Measurements from ENCODE around the gene PKMYT1.
"Not testable (repeated sequence)": the region's sequence is repeated elsewhere in the genome, so short reads cannot be mapped to it uniquely, and the experiment has no call there.

Gene PKMYT1

GRCh38 chr16:2934450-2934849, 45.8 kb downstream of the PKMYT1 start:
- Histone ChIP-seq H3K36me3 (ENCODE audit: control insufficient read depth, insufficient read depth, low read length) (peaks cover 54% of the 10 kb centered on the region), H3K27me3 (replicated peaks; ENCODE audit: control insufficient read depth, insufficient read depth, low read length, poor library complexity, severe bottlenecking) (no peaks in the 10 kb centered on the region), H3K27ac (ENCODE audit: insufficient read depth, low read length, poor library complexity, severe bottlenecking) (no peak overlapping the region), H3K9me3 (ENCODE audit: control insufficient read depth, low read length) (no peaks in the 10 kb centered on the region), H3K4me1 (ENCODE audit: control insufficient read depth, insufficient read depth, low read length, poor library complexity, severe bottlenecking) (no peaks in the 10 kb centered on the region), H3K4me3 (ENCODE audit: insufficient read depth, low read depth, low read length, poor library complexity, severe bottlenecking) (no peak overlapping the region)
- DNase-seq = no peak

DNA sequence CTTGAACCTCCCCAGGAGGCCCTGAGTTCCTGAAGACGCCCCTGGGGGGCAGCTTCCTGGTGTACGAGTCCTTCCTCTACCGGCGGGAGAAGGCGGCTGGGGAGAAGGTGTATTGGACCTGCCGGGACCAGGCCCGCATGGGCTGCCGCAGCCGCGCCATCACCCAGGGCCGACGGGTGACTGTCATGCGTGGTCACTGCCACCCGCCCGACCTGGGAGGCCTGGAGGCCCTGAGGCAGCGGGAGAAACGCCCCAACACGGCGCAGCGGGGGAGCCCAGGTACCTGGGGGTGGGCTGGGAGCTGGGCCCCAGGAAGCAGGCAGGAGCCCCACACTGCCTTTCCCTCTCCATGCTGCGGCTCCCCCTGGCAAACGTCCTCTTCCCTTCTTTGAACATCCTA, 46.5 kb downstream of the PKMYT1 start:
- Histone ChIP-seq H3K9me3 (ENCODE audit: control insufficient read depth, low read length) (no peaks in the 10 kb centered on the region), H3K4me1 (ENCODE audit: control insufficient read depth, insufficient read depth, low read length, poor library complexity, severe bottlenecking) (no peaks in the 10 kb centered on the region), H3K27ac (ENCODE audit: insufficient read depth, low read length, poor library complexity, severe bottlenecking) (no peak overlapping the region), H3K36me3 (ENCODE audit: control insufficient read depth, insufficient read depth, low read length) (peaks cover 54% of the 10 kb centered on the region), H3K4me3 (ENCODE audit: insufficient read depth, low read depth, low read length, poor library complexity, severe bottlenecking) (no peak overlapping the region), H3K27me3 (replicated peaks; ENCODE audit: control insufficient read depth, insufficient read depth, low read length, poor library complexity, severe bottlenecking) (no peaks in the 10 kb centered on the region)
- DNase-seq = no peak

DNA sequence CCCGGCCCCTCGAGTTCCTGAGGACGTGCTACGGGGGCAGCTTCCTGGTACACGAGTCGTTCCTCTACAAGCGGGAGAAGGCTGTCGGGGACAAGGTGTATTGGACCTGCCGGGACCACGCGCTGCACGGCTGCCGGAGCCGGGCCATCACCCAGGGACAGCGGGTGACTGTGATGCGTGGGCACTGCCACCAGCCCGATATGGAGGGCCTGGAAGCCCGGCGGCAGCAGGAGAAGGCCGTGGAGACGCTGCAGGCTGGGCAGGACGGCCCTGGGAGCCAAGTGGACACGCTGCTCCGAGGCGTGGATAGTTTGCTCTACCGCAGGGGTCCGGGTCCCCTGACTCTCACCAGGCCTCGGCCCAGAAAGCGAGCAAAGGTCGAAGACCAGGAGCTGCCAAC, 47.1 kb downstream of the PKMYT1 start:
- no peaks in the 10 kb centered on the region for H3K27me3 ChIP-seq (replicated peaks; ENCODE audit: control insufficient read depth, insufficient read depth, low read length, poor library complexity, severe bottlenecking)
- H3K4me1 ChIP-seq (ENCODE audit: control insufficient read depth, insufficient read depth, low read length, poor library complexity, severe bottlenecking) = no peaks in the 10 kb centered on the region
- peaks cover 52% of the 10 kb centered on the region for H3K36me3 ChIP-seq (ENCODE audit: control insufficient read depth, insufficient read depth, low read length)
- no peak overlapping the region for H3K4me3 ChIP-seq (ENCODE audit: insufficient read depth, low read depth, low read length, poor library complexity, severe bottlenecking)
- no peak overlapping the region for H3K27ac ChIP-seq (ENCODE audit: insufficient read depth, low read length, poor library complexity, severe bottlenecking)
- H3K9me3 ChIP-seq (ENCODE audit: control insufficient read depth, low read length) = no peaks in the 10 kb centered on the region
- DNase-seq = no peak

GRCh38 chr16:2931231-2931914, 48.9 kb downstream of the PKMYT1 start:
- not testable (repeated sequence) for H3K4me1 ChIP-seq (ENCODE audit: control insufficient read depth, insufficient read depth, low read length, poor library complexity, severe bottlenecking); DNase-seq; H3K9me3 ChIP-seq (ENCODE audit: control insufficient read depth, low read length); H3K27me3 ChIP-seq (replicated peaks; ENCODE audit: control insufficient read depth, insufficient read depth, low read length, poor library complexity, severe bottlenecking); H3K4me3 ChIP-seq (ENCODE audit: insufficient read depth, low read depth, low read length, poor library complexity, severe bottlenecking); H3K27ac ChIP-seq (ENCODE audit: insufficient read depth, low read length, poor library complexity, severe bottlenecking)
- peaks cover 36% of the 10 kb centered on the region for H3K36me3 ChIP-seq (ENCODE audit: control insufficient read depth, insufficient read depth, low read length)

- no peak for DNase-seq
- Histone ChIP-seq H3K27me3 (replicated peaks; ENCODE audit: control insufficient read depth, insufficient read depth, low read length, poor library complexity, severe bottlenecking) (no peaks in the 10 kb centered on the region), H3K36me3 (ENCODE audit: control insufficient read depth, insufficient read depth, low read length) (peaks cover 27% of the 10 kb centered on the region), H3K9me3 (ENCODE audit: control insufficient read depth, low read length) (no peaks in the 10 kb centered on the region), H3K4me1 (ENCODE audit: control insufficient read depth, insufficient read depth, low read length, poor library complexity, severe bottlenecking) (no peaks in the 10 kb centered on the region), H3K4me3 (ENCODE audit: insufficient read depth, low read depth, low read length, poor library complexity, severe bottlenecking) (no peak overlapping the region), H3K27ac (ENCODE audit: insufficient read depth, low read length, poor library complexity, severe bottlenecking) (no peak overlapping the region)
These were observed 50.0 kb downstream of the PKMYT1 start for GRCh38 chr16:2930236-2930635.

DNA sequence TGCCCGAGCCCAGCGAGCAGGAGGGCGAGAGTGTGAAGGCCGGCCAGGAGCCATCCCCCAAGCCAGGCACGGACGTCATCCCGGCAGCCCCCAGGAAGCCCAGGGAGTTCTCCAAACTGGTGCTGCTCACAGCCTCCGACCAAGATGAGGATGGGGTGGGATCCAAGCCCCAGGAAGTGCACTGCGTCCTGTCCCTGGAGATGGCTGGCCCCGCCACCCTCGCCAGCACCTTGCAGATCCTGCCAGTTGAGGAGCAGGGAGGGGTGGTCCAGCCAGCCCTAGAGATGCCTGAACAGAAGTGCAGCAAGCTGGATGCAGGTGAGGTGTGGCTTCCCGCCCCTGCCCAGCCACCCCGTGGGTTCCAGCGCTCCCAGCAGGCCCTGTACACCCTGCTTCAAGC, 50.6 kb downstream of the PKMYT1 start:
- no peak overlapping the region for H3K4me3 ChIP-seq (ENCODE audit: insufficient read depth, low read depth, low read length, poor library complexity, severe bottlenecking)
- H3K9me3 ChIP-seq (ENCODE audit: control insufficient read depth, low read length) = no peaks in the 10 kb centered on the region
- H3K4me1 ChIP-seq (ENCODE audit: control insufficient read depth, insufficient read depth, low read length, poor library complexity, severe bottlenecking) = no peaks in the 10 kb centered on the region
- H3K27ac ChIP-seq (ENCODE audit: insufficient read depth, low read length, poor library complexity, severe bottlenecking) = no peak overlapping the region
- H3K27me3 ChIP-seq (replicated peaks; ENCODE audit: control insufficient read depth, insufficient read depth, low read length, poor library complexity, severe bottlenecking) = no peaks in the 10 kb centered on the region
- peaks cover 21% of the 10 kb centered on the region for H3K36me3 ChIP-seq (ENCODE audit: control insufficient read depth, insufficient read depth, low read length)
- DNase-seq = no peak

DNA sequence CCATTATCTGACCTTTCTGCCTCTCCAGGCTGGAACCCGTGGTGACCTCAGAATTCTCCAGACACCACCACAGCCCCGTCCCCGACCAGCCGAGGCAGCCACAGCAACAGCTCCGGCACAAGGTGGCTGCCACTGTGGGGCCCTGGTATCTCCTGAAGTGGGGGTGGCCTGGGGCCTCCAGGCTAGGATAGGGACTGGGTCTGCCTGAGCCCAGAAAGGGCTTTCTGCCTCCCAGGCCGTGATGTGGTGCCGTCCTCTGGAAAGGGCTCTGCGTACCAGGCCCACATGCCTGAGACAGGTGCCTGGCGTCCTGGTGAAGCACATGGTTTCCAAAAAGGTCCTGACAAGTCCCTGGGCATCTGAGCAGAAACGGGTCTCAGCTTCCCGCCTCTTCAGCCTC, 51.5 kb downstream of the PKMYT1 start:
- Histone ChIP-seq H3K4me1 (ENCODE audit: control insufficient read depth, insufficient read depth, low read length, poor library complexity, severe bottlenecking) (no peaks in the 10 kb centered on the region), H3K27me3 (replicated peaks; ENCODE audit: control insufficient read depth, insufficient read depth, low read length, poor library complexity, severe bottlenecking) (no peaks in the 10 kb centered on the region), H3K4me3 (ENCODE audit: insufficient read depth, low read depth, low read length, poor library complexity, severe bottlenecking) (no peak overlapping the region), H3K27ac (ENCODE audit: insufficient read depth, low read length, poor library complexity, severe bottlenecking) (no peak overlapping the region), H3K36me3 (ENCODE audit: control insufficient read depth, insufficient read depth, low read length) (peaks cover 12% of the 10 kb centered on the region), H3K9me3 (ENCODE audit: control insufficient read depth, low read length) (no peaks in the 10 kb centered on the region)
- no peak for DNase-seq

DNA sequence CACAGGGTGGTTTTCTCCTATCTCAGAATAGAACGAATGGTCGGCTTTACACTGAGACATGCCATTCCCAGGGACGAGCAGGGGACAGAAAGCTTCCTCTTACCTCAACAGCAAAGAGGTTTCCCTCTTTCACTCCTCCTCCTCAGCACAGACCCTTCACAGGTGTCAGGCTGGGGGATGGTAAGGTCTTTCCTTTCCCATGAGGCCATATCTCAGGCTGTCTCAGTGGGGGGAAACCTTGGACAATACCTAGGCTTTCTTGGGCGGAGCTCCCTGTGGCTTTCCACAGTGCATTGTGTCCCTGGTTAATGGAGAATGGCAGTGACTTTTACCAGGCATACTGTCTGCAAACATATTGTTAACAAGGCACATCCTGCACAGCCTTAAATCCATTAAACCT, 52.1 kb downstream of the PKMYT1 start:
- not testable (repeated sequence) for H3K4me1 ChIP-seq (ENCODE audit: control insufficient read depth, insufficient read depth, low read length, poor library complexity, severe bottlenecking); H3K27me3 ChIP-seq (replicated peaks; ENCODE audit: control insufficient read depth, insufficient read depth, low read length, poor library complexity, severe bottlenecking); H3K9me3 ChIP-seq (ENCODE audit: control insufficient read depth, low read length); H3K4me3 ChIP-seq (ENCODE audit: insufficient read depth, low read depth, low read length, poor library complexity, severe bottlenecking); DNase-seq; H3K27ac ChIP-seq (ENCODE audit: insufficient read depth, low read length, poor library complexity, severe bottlenecking)
- peaks cover 12% of the 10 kb centered on the region for H3K36me3 ChIP-seq (ENCODE audit: control insufficient read depth, insufficient read depth, low read length)

- DNase-seq = peak; percentile 74 to 83 (median 76)
- Histone ChIP-seq H3K4me1 (ENCODE audit: control insufficient read depth, insufficient read depth, low read length, poor library complexity, severe bottlenecking) (no peaks in the 10 kb centered on the region), H3K9me3 (ENCODE audit: control insufficient read depth, low read length) (no peaks in the 10 kb centered on the region), H3K27me3 (replicated peaks; ENCODE audit: control insufficient read depth, insufficient read depth, low read length, poor library complexity, severe bottlenecking) (no peaks in the 10 kb centered on the region), H3K27ac (ENCODE audit: insufficient read depth, low read length, poor library complexity, severe bottlenecking) (no peak overlapping the region), H3K36me3 (ENCODE audit: control insufficient read depth, insufficient read depth, low read length) (peaks cover 15% of the 10 kb centered on the region), H3K4me3 (ENCODE audit: insufficient read depth, low read depth, low read length, poor library complexity, severe bottlenecking) (no peak overlapping the region)
These were observed 53.1 kb downstream of the PKMYT1 start for GRCh38 chr16:2927010-2927646.

- Histone ChIP-seq H3K27ac (ENCODE audit: insufficient read depth, low read length, poor library complexity, severe bottlenecking) (no peak overlapping the region), H3K9me3 (ENCODE audit: control insufficient read depth, low read length) (no peaks in the 10 kb centered on the region), H3K4me1 (ENCODE audit: control insufficient read depth, insufficient read depth, low read length, poor library complexity, severe bottlenecking) (no peaks in the 10 kb centered on the region), H3K4me3 (ENCODE audit: insufficient read depth, low read depth, low read length, poor library complexity, severe bottlenecking) (no peak overlapping the region), H3K27me3 (replicated peaks; ENCODE audit: control insufficient read depth, insufficient read depth, low read length, poor library complexity, severe bottlenecking) (no peaks in the 10 kb centered on the region), H3K36me3 (ENCODE audit: control insufficient read depth, insufficient read depth, low read length) (peaks cover 15% of the 10 kb centered on the region)
- no peak for DNase-seq
These were observed 53.6 kb downstream of the PKMYT1 start for GRCh38 chr16:2926650-2926999.

Data from effector memory CD4-positive, alpha-beta T cell (primary cell).